ENCODE results near the gene GDF10. TPM values are rescaled to one million over a fixed set of nuclear protein-coding genes. Genes with fewer than 3 reads are reported as not detected.

The GDF10 gene
- total and polyA plus RNA-seq, 9 of the 15 experiments (the other 6 are each of a cell fraction or from before 2014, with no cell fraction given), result 0.03 to 0.20 (median 0.11) TPM; not detected in 6

- H3K4me2 ChIP-seq (ENCODE audit: insufficient read depth, low read length), result no peak overlapping the region
These were observed 16.1 kb upstream of the GDF10 start for GRCh38 chr10:47283848-47284247.

GRCh38 chr10:47285381-47286115 lies 14.4 kb upstream of the GDF10 start:
- Histone ChIP-seq H3K36me3 (ENCODE audit: control insufficient read depth, insufficient read depth, low read length) (no peaks in the 10 kb centered on the region), H2AFZ (ENCODE audit: low read depth, low read length) (no peak overlapping the region), H3K27ac (ENCODE audit: extremely low read depth, low read depth, low read length) (no peak overlapping the region), H4K20me1 (replicated peaks; ENCODE audit: control insufficient read depth, insufficient read depth, low read length) (0 out of 2 replicates have a peak, but pooled peaks cover 17% of the 10 kb centered on the region), H3K4me3 (no peak overlapping the region), H3K9me1 (ENCODE audit: control insufficient read depth, insufficient read depth, low read length) (no peaks in the 10 kb centered on the region), H3K9ac (ENCODE audit: insufficient read depth in 1 of 2, low read depth in 2 of 2, low read length in 2 of 2) (no peak overlapping the region), H3K79me2 (ENCODE audit: control insufficient read depth, insufficient read depth, low read length) (no peaks in the 10 kb centered on the region), H3K4me1 (replicated peaks in 1 of 2; ENCODE audit: control insufficient read depth in 2 of 2, insufficient read depth in 2 of 2, low read length in 2 of 2) (no peaks in the 10 kb centered on the region; a peak in 1 of 5 replicates), H3K9me3 (replicated peaks; ENCODE audit: control insufficient read depth, insufficient read depth, low read depth, low read length) (no peaks in the 10 kb centered on the region), H3K4me2 (ENCODE audit: insufficient read depth, low read length) (no peak overlapping the region), H3K27me3 (ENCODE audit: control insufficient read depth in 2 of 2, insufficient read depth in 2 of 2, low read length in 2 of 2) (peaks cover 12 to 69% of the 10 kb centered on the region in 2 experiments; a peak in 4 of 5 replicates)
- no peak for DNase-seq (ENCODE audit: extremely low read depth in 1 of 4, low spot score in 3 of 4)
- intact Hi-C loops (cut with micrococcal nuclease), result loop anchor here (2.0 kb wide), 1 partner anchor 21 kb away; no protein-coding TSS in a partner anchor
- no TSS peak for BruUV-seq (replicated peaks)
- ChIA-PET CTCF (ENCODE audit: low intra/inter-chr PET ratio) (no interaction called here), POLR2A (interaction anchor here (0.7 kb wide), 1 partner anchor 21 kb away, joined by 3 read pairs; no protein-coding TSS in a partner anchor)
- 0% methylated on average over 7 of the region's 8 CpGs for WGBS (ENCODE audit: insufficient coverage, low coverage, missing lambda C conversion rate)
- FAIRE-seq, result no peak
- in situ Hi-C loops (cut with MboI), result no loop called here
- ATAC-seq, result 0 out of 3 replicates have a peak, but pooled peaks have one; percentile 50
- TF ChIP-seq BCLAF1 (IDR thresholded peaks at IDR 0.05; ENCODE audit: borderline replicate concordance in 1 of 2, control insufficient read depth in 1 of 2, low read depth in 2 of 2, low read length in 1 of 2) (no peak), ZNF77 (CRISPR knock-in tag; IDR thresholded peaks at IDR 0.05) (no peak), NFIX (CRISPR knock-in tag; IDR thresholded peaks at IDR 0.05; ENCODE audit: low read depth) (no peak), JUNB (CRISPR knock-in tag; conservative IDR thresholded peaks at IDR 0.05) (no peak), SAFB (IDR thresholded peaks at IDR 0.05; ENCODE audit: borderline replicate concordance, low read depth, low read length) (no peak), TBL1XR1 (IDR thresholded peaks at IDR 0.05; ENCODE audit: low read length in 2 of 2) (no peak), HMG20A (CRISPR knock-in tag; conservative IDR thresholded peaks at IDR 0.05) (no peak), ZNF316 (IDR thresholded peaks at IDR 0.05) (no peak), ZNF512 (tag; IDR thresholded peaks at IDR 0.05) (no peak)

More at GRCh38 chr10:47283848-47284247, 16.1 kb upstream of the GDF10 start:
- no TSS peak for BruUV-seq (replicated peaks)
- Histone ChIP-seq H3K27ac (ENCODE audit: extremely low read depth, low read depth, low read length) (no peak overlapping the region), H2AFZ (ENCODE audit: low read depth, low read length) (no peak overlapping the region), H3K4me1 (replicated peaks in 1 of 2; ENCODE audit: control insufficient read depth in 2 of 2, insufficient read depth in 2 of 2, low read length in 2 of 2) (no peaks in the 10 kb centered on the region; a peak in 1 of 5 replicates), H3K36me3 (ENCODE audit: control insufficient read depth, insufficient read depth, low read length) (no peaks in the 10 kb centered on the region), H4K20me1 (replicated peaks; ENCODE audit: control insufficient read depth, insufficient read depth, low read length) (0 out of 2 replicates have a peak, but pooled peaks cover 17% of the 10 kb centered on the region), H3K9ac (ENCODE audit: insufficient read depth in 1 of 2, low read depth in 2 of 2, low read length in 2 of 2) (no peak overlapping the region), H3K27me3 (ENCODE audit: control insufficient read depth in 2 of 2, insufficient read depth in 2 of 2, low read length in 2 of 2) (peaks cover 10 to 66% of the 10 kb centered on the region in 2 experiments; a peak in 4 of 5 replicates), H3K4me3 (no peak overlapping the region), H3K9me1 (ENCODE audit: control insufficient read depth, insufficient read depth, low read length) (no peaks in the 10 kb centered on the region), H3K9me3 (replicated peaks; ENCODE audit: control insufficient read depth, insufficient read depth, low read depth, low read length) (no peaks in the 10 kb centered on the region), H3K79me2 (ENCODE audit: control insufficient read depth, insufficient read depth, low read length) (no peaks in the 10 kb centered on the region)
- no peak for TF ChIP-seq SIN3B (IDR thresholded peaks at IDR 0.05; ENCODE audit: low read depth)
- TF ChIP-seq ZNF77 (CRISPR knock-in tag; IDR thresholded peaks at IDR 0.05), result no peak
- no peak for TF ChIP-seq RBM34 (IDR thresholded peaks at IDR 0.05; ENCODE audit: borderline replicate concordance, insufficient read depth, low read length)
- TF ChIP-seq SMARCA5 (IDR thresholded peaks at IDR 0.05), result no peak
- intact Hi-C loops (cut with micrococcal nuclease), result no loop called here
- ChIA-PET CTCF (ENCODE audit: low intra/inter-chr PET ratio) (no interaction called here), POLR2A (interaction anchor here (1.2 kb wide), 1 partner anchor 39 kb away, joined by 3 read pairs; the partner anchor contains the start of gene GDF2)
- ATAC-seq (no peak), FAIRE-seq (no peak), DNase-seq (ENCODE audit: extremely low read depth in 1 of 4, low spot score in 3 of 4) (no peak)
- in situ Hi-C loops (cut with MboI), result no loop called here

All from K562 (cell line).